K562 (cell line): ENCODE measurements around the gene USP4. TPM values are rescaled to one million over a fixed set of nuclear protein-coding genes. Genes with fewer than 3 reads are reported as not detected.

ENCODE experiments used
- ARID3A ChIP-seq: IDR thresholded peaks from 2 replicates; pipeline ENCODE4 v1.6.1; 2012; ENCODE audit warnings: low read depth, low read length, improper control_type of control experiment, borderline replicate concordance
- ATF4 ChIP-seq: fragments of 450-650 bp; formaldehyde crosslinking; IDR thresholded peaks from 2 replicates; pipeline ENCODE4 v1.4.0; 2022; ENCODE audit warnings: mild to moderate bottlenecking, moderate library complexity
- BRCA1 ChIP-seq, 2 experiments: fragments of 450-650 bp in 1 of 2; sonication (generic) in 1 of 2; formaldehyde crosslinking in 1 of 2; IDR thresholded peaks; 2 replicates each; pipeline versions ENCODE4 v1.5.0 to v1.6.1; 2017 to 2020; ENCODE audit warnings: mild to moderate bottlenecking in 1 of 2, missing genetic modification reagents in 1 of 2
- C11orf30 ChIP-seq: fragments of 450-650 bp; IDR thresholded peaks from 2 replicates; pipeline ENCODE4 v1.6.1; 2016; ENCODE audit warnings: low read depth, mild to moderate bottlenecking
- CEBPB ChIP-seq: fragments of 450-650 bp; IDR thresholded peaks from 2 replicates; pipeline ENCODE4 v1.6.1; 2016; ENCODE audit warnings: missing genetic modification characterization, missing compliant biosample characterization
- EHMT2 ChIP-seq: fragments of 450-650 bp; IDR thresholded peaks from 2 replicates; pipeline ENCODE4 v1.6.1; 2018; ENCODE audit warnings: antibody characterized with exemption
- FOXA3 ChIP-seq, 2 experiments: fragments of 450-650 bp in 1 of 2; sonication (generic) in 1 of 2; formaldehyde crosslinking; IDR thresholded peaks in 1 of 2; conservative IDR thresholded peaks in 1 of 2; 2 replicates each; pipeline versions ENCODE4 v1.4.0 to v1.8.0; 2020 to 2022; ENCODE audit warnings: mild to moderate bottlenecking in 2 of 2, missing genetic modification reagents in 1 of 2
- FOXM1 ChIP-seq, 2 experiments: fragments of 450-650 bp in 1 of 2; sonication (generic) in 1 of 2; formaldehyde crosslinking in 1 of 2; IDR thresholded peaks; 2 replicates each; pipeline versions ENCODE4 v1.6.1 to v1.9.0; 2017 to 2022; ENCODE audit warnings: low read depth in 2 of 2, mild to moderate bottlenecking in 2 of 2, missing genetic modification reagents in 1 of 2, moderate library complexity in 1 of 2
- HDAC6 ChIP-seq: IDR thresholded peaks from 2 replicates; pipeline ENCODE4 v1.6.1; 2012; ENCODE audit warnings: low read depth, mild to moderate bottlenecking, control low read depth, inconsistent platforms, low read length, moderate library complexity
- KHSRP ChIP-seq: fragments of 450-650 bp; IDR thresholded peaks from 2 replicates; pipeline ENCODE4 v1.6.1; 2017
- KLF16 ChIP-seq: IDR thresholded peaks from 2 replicates; pipeline ENCODE4 v1.6.1; 2016; ENCODE audit warnings: antibody characterized with exemption
- MBD2 ChIP-seq: sonication (generic); IDR thresholded peaks from 2 replicates; pipeline ENCODE4 v1.6.1; 2016; ENCODE audit warnings: low read depth, borderline replicate concordance
- MCM7 ChIP-seq, 2 experiments: fragments of 450-650 bp; IDR thresholded peaks; 2 replicates each; pipeline ENCODE4 v1.6.1; 2016 to 2018
- MTA3 ChIP-seq: fragments of 450-650 bp; formaldehyde crosslinking; IDR thresholded peaks from 2 replicates; pipeline ENCODE4 v1.6.1; 2017; ENCODE audit warnings: mild to moderate bottlenecking, borderline replicate concordance
- MXI1 ChIP-seq: IDR thresholded peaks from 2 replicates; pipeline ENCODE4 v1.6.1; 2011; ENCODE audit warnings: low read depth, mild to moderate bottlenecking, improper control_type of control experiment, low read length
- NBN ChIP-seq: fragments of 450-650 bp; IDR thresholded peaks from 2 replicates; pipeline ENCODE4 v1.6.1; 2016; ENCODE audit warnings: low read depth, mild to moderate bottlenecking
- NR2F6 ChIP-seq: fragments of 450-650 bp; formaldehyde crosslinking; IDR thresholded peaks from 2 replicates; pipeline ENCODE4 v1.4.0; 2020; ENCODE audit warnings: mild to moderate bottlenecking
- RBM39 ChIP-seq: fragments of 200-400 bp; formaldehyde crosslinking; optimal IDR thresholded peaks from 2 replicates; pipeline ENCODE3; 2018; ENCODE audit warnings: low read depth, low read length
- SMAD4 ChIP-seq: fragments of 250-450 bp; sonication (Bioruptor Pico); conservative IDR thresholded peaks from 2 replicates; pipeline ENCODE4 v1.8.0; 2021; ENCODE audit warnings: inconsistent platforms, mild to moderate bottlenecking, moderate library complexity
- SREBF2 ChIP-seq: sonication (generic); formaldehyde crosslinking; IDR thresholded peaks from 2 replicates; pipeline ENCODE4 v1.4.0; 2020; ENCODE audit warnings: mild to moderate bottlenecking, missing genetic modification reagents
- TBP ChIP-seq: optimal IDR thresholded peaks from 2 replicates; pipeline ENCODE3; 2011; ENCODE audit warnings: low read depth, low read length, improper control_type of control experiment
- TCF7 ChIP-seq: sonication (generic); IDR thresholded peaks from 2 replicates; pipeline ENCODE4 v1.6.1; 2016; ENCODE audit warnings: antibody characterized with exemption, borderline replicate concordance
- ZBTB17 ChIP-seq: fragments of 450-650 bp; formaldehyde crosslinking; IDR thresholded peaks from 2 replicates; pipeline ENCODE4 v1.4.0; 2020; ENCODE audit warnings: mild to moderate bottlenecking
- ZNF280A ChIP-seq: fragments of 450-650 bp; IDR thresholded peaks from 2 replicates; pipeline ENCODE4 v1.6.1; 2018; ENCODE audit warnings: mild to moderate bottlenecking, low read depth; ENCODE audit not compliant: partially characterized antibody
- ZNF41 ChIP-seq: fragments of 250-450 bp; sonication (Bioruptor Pico); conservative IDR thresholded peaks from 2 replicates; pipeline ENCODE4 v1.4.0; 2020; ENCODE audit warnings: mild to moderate bottlenecking
- ZNF766 ChIP-seq: fragments of 200-800 bp; sonication (Bioruptor generic); conservative IDR thresholded peaks from 2 replicates; pipeline ENCODE4 v1.6.1; 2016; ENCODE audit warnings: missing genetic modification characterization, missing compliant biosample characterization
- ZNF778 ChIP-seq: fragments of 450-650 bp; formaldehyde crosslinking; IDR thresholded peaks from 2 replicates; pipeline ENCODE4 v1.4.0; 2020; ENCODE audit warnings: mild to moderate bottlenecking, moderate library complexity
- polyA plus RNA-seq, 8 experiments: library from polyadenylated mRNA; depleted of rRNA in 4 of 8; stranded (reverse) in 5 of 8; unstranded in 3 of 8; fragments of >200 nt; fragmentation: Nextera tagmentation in 2 of 8; fragmentation: Illumina TruSeq in 1 of 8; extraction: Ambion mirVana in 2 of 8; extraction: Trizol in 1 of 8; gene quantifications; 2 replicates each; pipeline versions ENCODE4 v1.2.1 to v1.2.3, GENCODE V29; 2011 to 2014; ENCODE audit warnings: inconsistent platforms in 1 of 8, missing spikeins in 1 of 8
- total RNA-seq, 7 experiments: library from RNA; depleted of rRNA in 6 of 7; stranded (reverse); fragments of >200 nt in 6 of 7; fragmentation: Illumina TruSeq in 2 of 7; extraction: Trizol in 2 of 7; gene quantifications; 2 replicates each; pipeline versions ENCODE4 v1.2.1 to v1.2.3, GENCODE V29; 2011 to 2021; ENCODE audit warnings: low replicate concordance in 1 of 7

USP4 gene
- total and polyA plus RNA-seq, 9 of the 15 experiments (the other 6 are each of a cell fraction or from before 2014, with no cell fraction given) = 11.8 to 40.4 (median 22.9) TPM

GRCh38 chr3:49349348-49350114, 9.7 kb upstream of the USP4 start (continued):
- TF ChIP-seq ZNF766 (CRISPR knock-in tag) = peak; percentile 64
- no peak for TF ChIP-seq SREBF2
- no peak for TF ChIP-seq RBM39
- TF ChIP-seq ZNF778 (CRISPR knock-in tag) = no peak
- TF ChIP-seq ZNF41 (CRISPR knock-in tag) = no peak
- TF ChIP-seq KLF16 = peak; percentile 87
- no peak for TF ChIP-seq TCF7
- peak; percentile 83; the same call in 1 of the 2 replicates for TF ChIP-seq SMAD4 (CRISPR knock-in tag)
- no peak for TF ChIP-seq C11orf30
- TF ChIP-seq MXI1 = no peak
- no peak for TF ChIP-seq BRCA1 (IDR thresholded peaks at IDR 0.05)
- no peak for TF ChIP-seq BRCA1 (CRISPR knock-in tag; IDR thresholded peaks at IDR 0.05)
- TF ChIP-seq TBP = no peak
- peak; percentile 77 for TF ChIP-seq EHMT2
- TF ChIP-seq MTA3 = 0 out of 2 replicates have a peak, but pooled peaks have one; percentile 44
- TF ChIP-seq ATF4 (CRISPR knock-in tag) = no peak
- no peak for TF ChIP-seq ARID3A
- peak; percentile 77 for TF ChIP-seq CEBPB
- TF ChIP-seq MCM7 (IDR thresholded peaks at IDR 0.05) = no peak
- peak; percentile 61; the same call in 1 of the 2 replicates for TF ChIP-seq KHSRP
- peak; percentile 68 to 79; a peak in 3 of 4 replicates for TF ChIP-seq FOXA3 (CRISPR knock-in tag; conservative IDR thresholded peaks at IDR 0.05 in 1 of 2, IDR thresholded peaks at IDR 0.05 in 1 of 2)
- 0 out of 2 replicates have a peak, but pooled peaks have one; percentile 70 for TF ChIP-seq NBN
- no peak for TF ChIP-seq ZNF280A
- TF ChIP-seq FOXM1 (IDR thresholded peaks at IDR 0.05; ENCODE audit: low read depth) = peak; percentile 84
- no peak for TF ChIP-seq FOXM1 (CRISPR knock-in tag; IDR thresholded peaks at IDR 0.05; ENCODE audit: low read depth)
- TF ChIP-seq ZBTB17 (CRISPR knock-in tag) = no peak
- TF ChIP-seq NR2F6 (CRISPR knock-in tag) = no peak
- TF ChIP-seq MBD2 = peak; percentile 33; the same call in 1 of the 2 replicates
- TF ChIP-seq HDAC6 = no peak
